Activated CD8-positive, alpha-beta memory T cell treated with anti-CD3 and anti-CD28 coated beads, Interleukin-2, amount 50 U/mL, for 24 hours (primary cell): Measurements from ENCODE around the gene C11orf87.

ENCODE experiments used
- DNase-seq: peaks from one replicate; pipeline ENCODE4 v3.0.0-alpha.2; 2020; ENCODE audit errors: extremely low read depth

C11orf87 gene

DNA sequence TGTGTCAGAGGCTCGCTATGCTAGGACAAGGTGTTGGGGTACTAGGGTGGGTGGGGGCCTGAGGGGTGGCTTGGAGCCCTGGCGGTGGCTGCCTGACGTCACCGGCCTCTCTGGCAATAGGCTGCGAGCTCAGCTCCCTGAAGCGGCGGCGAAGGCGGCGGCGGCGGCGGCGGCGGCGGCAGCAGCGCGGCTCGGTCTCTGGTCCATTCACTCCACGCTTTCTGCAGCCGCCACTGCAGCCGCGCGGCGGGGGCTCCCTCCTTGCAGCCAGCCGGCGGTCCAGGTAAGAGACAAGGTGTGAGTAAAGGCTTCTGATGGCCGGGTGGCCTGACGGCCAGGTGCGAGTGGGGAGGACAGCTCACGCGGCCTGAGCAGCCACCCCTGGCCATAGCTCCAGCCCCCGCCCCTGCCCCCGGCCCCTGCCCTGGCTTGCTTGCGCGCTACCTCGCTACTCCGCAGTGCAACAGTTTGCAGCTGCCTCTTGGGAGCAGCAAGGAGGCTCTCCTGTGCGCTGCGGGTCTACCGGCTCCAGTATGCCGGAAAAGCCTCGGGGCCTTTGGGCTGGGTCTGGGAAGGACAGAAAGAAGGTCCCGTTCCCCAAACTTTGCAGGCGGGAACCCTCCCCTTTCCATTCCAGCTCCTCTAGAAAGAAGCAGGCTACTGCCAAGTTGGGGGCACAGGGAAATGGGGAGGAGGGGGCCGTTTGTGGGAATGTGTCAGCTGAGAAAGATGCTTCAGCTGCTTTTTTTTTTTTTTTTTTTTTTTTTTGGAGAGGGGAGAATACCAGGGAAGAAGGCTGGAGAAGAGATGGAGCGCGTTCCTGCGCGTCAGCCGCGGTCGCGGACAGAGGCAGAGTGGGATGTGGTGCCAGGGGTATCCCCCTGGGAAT is at the start of gene C11orf87:
Gene C11orf87, plus strand, starts transcription at position 210 of the 889 bp plus-strand sequence. CDS start 1,444 bp downstream, outside the sequence.
- DNase-seq: no peak

DNA sequence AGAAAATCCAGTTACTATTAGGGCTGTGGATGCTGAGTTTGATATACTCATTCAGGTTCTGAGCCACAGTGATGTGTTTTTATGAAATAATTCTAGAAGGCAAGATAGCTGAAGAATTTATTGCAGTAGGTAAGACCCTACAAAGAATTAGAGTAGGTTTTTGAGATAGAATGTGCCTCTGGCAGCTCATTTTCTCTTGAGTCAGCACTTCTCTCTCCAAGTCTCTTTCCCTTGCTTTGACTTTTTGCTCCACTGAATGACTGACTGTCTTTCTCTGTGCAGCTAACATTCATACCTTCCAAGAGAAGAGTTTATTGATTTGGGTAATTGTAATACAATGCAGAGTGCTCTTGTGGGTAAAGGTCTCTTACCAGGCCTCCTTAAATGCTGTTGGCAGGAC is 48.0 kb upstream of the C11orf87 start:
- DNase-seq: no peak

DNA sequence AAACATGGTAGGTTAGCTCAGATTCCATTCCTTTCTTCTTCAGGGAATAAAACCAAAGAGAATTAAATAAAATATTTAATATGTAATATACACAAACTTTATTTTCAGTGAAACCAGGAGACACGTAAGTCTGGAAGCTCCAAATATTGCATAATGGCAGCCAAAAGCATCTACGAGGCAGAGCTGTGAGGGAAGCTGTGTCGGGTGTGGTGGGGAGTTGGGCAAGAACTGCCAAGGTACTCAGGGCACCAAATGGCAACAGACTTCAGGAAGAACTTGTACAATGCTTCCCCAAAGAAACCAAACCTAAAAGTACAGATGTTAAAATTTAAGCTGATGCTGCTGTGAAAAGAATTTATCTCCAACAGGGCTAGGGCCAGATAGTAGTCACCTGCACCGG is 47.5 kb upstream of the C11orf87 start:
- DNase-seq: no peak

DNA sequence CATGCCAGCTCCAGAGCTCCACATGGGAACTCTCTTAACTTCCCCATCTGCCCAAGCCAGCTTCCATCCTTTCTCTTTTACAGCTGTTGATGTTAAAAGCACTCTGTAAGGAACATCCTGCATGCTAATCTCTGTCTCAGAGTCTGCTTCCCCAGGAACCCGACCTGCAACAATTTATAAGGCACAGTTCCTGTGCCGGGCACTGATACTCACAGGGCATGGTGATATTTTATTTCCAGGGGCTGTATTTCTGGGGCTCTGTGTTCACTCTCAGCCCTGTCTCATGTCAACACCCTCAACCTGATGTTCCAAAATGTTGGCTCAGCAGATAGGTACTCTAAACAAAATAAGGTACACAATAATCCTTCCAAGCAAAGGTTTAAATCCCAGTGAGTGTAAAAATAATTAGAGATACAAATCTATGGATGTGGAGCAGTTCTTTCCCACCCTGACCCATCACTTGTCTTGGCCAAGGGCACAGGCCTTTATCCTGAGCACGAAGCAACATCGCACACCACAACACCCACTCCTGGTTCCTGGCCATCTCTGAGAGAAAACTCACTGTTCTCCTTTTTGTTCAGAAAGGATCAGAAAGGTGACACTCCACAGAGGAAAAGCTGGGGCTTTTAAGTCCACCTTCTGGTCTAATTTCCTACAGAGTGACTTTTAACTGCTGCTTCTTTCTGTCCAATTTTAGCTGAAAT is 44.8 kb upstream of the C11orf87 start:
- no peak for DNase-seq

DNA sequence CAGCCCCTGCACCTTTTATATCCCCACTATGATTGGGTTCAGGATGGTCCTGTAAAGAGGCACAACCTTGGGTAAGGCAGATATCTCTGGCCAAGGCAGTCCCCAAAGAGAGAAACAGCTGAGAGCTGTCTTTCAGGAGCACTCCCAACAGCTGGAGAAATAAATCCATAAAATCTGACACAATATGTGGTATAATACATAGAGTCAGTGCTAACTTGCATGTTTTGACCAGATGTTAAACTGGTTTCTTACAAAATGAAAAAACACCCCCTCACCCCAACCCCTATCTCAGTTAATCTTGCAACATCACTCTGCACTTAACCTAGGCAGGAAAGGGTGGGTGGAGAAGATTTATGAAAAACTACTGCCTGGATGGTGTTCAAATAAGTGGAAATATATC is 44.0 kb upstream of the C11orf87 start:
- no peak for DNase-seq

DNA sequence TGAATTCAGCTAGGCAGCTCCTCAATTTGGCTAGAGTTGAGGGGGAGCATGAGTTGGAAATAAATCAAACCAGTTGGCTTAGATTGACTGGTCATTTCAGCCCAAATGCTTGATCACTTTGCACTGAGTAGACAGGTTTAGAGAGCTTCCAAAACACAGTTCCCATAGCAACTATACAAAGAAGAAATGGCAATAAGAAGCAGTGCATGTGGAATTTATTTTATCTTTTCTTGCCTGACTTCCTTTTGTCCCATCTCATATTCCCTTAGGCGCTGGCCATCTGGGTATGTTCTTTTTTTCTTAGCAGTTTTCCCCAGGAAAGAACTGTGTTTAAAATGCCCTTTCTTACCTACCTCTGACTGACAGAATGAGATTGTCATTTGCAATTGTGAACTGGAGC is 38.7 kb upstream of the C11orf87 start:
- no peak for DNase-seq

DNA sequence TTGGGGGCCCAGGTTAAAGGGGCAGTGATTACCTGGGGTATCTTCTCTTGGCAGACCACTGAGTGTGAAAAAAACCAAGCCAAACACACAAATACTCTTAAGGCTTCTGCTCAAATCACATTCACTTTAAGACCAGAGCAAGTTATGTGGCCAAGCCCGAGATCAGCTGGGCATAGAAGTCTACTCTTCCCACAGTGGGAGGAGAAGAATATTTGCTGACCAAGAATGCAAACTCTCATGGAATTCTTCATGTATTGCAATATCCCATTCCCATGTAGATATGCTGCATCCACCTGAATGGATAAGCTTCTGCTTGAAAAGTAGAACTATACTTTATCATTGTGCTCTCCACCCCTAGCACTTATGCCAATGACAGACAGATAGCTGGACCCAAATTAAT is 37.1 kb upstream of the C11orf87 start:
- DNase-seq: no peak

DNA sequence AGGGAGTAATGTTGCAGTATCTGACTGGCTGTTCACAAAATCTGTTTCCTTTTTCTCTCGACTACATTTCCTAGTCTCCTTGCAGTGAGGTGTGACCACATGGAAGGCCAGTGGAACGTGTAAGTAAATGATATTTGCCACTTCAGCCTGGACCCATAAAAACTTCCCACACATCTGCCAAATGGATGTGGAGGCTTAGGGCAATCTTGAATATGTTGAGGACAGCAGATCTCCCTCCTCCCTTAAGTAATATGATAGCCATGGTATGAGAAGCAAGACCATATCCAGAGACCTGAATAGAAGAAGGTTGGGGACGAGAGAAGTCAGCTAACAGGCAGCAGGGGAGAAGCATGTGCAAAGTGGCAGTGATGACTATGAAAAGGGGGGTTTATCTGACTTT is 33.0 kb upstream of the C11orf87 start:
- DNase-seq: no peak

DNA sequence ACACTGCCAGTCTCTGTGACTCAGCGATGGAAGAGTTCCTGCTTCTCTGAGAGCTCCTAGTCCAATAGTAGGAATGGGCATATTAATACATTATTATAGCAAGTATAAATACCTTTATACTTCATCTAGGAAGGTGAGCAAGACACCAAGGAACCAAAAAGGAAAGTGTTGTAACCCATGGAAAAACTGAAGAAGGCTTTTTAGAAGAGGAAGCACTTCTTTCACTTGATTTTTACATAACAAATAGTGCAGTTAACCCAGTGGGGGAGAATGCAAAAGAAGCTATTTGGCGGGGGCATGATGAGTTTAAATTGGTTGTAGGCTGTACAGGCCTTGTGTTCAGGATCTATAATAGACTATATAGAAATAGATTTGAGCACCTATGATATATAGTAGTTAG is 31.2 kb upstream of the C11orf87 start:
- DNase-seq: no peak

DNA sequence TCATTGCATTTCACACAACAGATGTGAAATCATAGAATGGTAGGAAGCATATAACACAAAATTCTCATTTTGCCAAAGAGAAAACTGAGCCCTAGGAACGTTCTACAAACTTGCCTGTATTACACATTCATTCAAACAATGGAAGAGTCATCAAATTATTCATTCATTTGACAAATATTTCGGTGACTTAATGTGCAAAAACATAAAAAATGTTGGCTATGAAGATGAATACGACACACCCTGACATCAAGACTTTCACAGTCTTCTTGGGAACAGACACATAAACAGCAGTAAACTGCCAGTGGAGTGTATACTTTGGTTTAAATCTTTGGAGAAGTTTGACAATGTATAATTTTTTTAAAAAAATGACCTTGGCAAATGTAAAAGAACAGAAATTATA is 20.4 kb upstream of the C11orf87 start:
- no peak for DNase-seq

DNA sequence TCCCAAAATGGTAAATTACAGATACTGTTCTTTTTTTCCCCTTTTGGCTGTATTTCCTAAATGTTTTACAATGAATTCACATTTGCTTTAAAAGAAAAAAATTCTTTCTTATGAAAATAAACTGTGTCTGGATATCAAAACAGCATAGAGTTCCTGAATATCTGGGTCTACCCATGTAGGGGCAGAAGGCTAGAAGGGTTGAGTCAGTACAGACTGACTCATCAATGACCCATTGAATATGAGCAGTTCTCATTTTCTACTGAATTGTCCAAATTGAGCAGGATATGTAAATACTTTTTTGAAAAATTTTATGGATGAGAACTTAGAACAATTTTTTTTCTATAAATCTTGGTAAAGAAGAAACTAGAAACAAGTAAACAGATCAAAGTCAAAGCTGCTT is 16.3 kb upstream of the C11orf87 start:
- DNase-seq: no peak

DNA sequence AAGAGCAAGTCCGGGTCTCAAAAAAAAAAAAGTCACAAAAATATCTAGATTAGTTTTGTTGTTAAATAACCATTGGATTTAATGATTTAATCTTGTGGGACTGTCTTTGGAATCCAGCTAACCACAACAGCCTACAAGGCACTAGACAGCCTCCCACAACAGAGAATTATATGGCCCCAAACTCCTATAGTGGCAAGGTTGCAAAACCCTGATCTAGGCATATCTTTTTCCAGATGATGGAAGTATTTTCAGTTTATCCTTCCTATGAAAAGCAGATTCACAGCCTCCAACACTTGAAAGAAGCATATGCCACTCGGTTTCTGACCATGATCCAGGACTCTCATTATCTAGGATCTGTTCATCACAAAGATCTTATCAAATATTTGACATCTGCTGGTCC is 5.4 kb upstream of the C11orf87 start:
- no peak for DNase-seq

DNA sequence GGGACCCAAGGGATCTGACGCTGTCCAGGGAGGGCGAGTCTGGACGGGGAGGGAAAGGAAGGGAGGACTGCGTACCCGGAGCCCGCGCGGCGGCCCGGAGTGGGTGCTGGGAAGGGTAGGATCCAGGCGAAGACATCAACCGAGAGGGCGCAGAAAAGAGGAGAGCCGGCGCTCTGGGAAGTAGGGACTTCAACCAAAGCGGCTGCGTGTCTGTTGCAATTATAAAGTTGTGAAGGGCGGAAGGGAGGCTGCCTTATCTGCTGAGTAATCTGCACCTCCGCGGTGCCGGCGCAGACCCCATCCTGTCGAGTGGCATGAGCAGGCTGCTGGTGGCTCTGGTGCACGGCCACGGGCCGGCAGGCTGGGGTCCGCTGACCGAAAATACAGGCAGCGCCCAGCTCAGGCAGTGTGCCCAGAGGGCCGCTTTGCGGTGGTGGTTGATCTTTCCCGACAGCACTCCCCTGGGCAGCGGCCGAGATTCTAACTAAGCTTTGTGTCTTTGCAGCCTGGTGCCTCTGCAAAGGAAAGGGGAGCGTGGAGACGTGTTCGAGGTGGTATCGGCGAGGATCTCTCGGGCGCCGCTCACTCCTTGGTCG is 978 bp downstream of the C11orf87 start:
- no peak for DNase-seq

DNA sequence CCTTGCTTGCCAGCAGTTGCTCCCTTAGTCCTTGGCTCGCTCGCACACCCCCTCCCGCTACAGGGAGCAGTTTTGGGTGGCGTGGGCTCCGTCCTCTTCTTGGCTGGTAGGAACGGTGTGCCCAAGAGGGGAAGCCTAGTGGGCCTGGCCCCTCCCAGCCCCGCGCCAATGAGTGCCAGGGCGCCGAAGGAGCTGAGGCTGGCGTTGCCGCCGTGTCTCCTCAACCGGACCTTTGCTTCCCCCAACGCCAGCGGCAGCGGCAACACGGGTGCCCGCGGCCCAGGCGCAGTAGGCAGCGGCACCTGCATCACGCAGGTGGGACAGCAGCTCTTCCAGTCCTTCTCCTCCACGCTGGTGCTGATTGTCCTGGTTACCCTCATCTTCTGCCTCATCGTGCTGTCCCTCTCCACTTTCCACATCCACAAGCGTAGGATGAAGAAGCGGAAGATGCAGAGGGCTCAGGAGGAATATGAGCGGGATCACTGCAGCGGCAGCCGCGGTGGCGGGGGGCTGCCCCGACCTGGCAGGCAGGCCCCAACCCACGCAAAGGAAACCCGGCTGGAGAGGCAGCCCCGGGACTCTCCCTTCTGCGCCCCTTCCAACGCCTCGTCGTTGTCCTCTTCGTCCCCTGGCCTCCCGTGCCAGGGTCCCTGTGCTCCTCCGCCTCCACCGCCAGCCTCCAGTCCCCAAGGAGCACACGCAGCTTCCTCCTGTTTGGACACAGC is 1.6 kb downstream of the C11orf87 start:
- no peak for DNase-seq

DNA sequence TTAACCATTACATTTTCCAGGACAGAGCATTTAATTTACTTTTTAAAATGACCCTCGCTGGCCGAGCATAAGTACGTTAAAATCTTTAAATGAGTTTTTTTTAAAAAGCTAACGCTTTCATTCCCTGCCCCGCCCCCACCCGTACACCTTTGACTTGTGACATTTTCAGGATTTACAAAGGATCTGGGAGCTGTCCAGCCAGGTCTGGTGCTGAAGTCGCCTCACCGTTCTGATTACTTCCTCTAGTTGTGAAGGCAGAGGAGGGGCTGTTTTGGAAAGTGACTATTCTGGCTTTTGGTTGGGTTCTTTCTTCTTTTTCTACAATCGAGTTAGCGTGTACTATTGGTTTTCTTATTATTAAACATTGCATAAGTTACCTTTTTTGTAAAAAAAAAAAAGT is 2.9 kb downstream of the C11orf87 start:
- DNase-seq: no peak

DNA sequence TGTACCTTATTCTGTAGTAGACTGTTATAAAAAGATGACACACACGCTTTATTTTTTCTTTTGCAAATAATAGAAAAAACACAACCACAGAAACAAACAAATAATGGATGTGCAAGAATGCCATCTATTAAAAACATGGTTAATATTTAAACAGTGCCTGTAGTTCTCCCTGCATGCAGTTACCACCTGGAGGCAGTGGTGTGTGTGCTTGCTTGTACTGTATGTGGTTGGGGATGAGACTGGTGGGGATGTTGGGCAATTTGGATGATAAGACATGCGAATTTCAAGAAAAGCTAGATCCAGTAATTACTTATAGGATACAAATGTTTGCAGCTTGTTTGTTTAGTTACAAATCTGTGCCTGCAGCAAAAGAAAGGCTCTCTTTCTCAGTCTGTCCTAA is 3.6 kb downstream of the C11orf87 start:
- DNase-seq: no peak

DNA sequence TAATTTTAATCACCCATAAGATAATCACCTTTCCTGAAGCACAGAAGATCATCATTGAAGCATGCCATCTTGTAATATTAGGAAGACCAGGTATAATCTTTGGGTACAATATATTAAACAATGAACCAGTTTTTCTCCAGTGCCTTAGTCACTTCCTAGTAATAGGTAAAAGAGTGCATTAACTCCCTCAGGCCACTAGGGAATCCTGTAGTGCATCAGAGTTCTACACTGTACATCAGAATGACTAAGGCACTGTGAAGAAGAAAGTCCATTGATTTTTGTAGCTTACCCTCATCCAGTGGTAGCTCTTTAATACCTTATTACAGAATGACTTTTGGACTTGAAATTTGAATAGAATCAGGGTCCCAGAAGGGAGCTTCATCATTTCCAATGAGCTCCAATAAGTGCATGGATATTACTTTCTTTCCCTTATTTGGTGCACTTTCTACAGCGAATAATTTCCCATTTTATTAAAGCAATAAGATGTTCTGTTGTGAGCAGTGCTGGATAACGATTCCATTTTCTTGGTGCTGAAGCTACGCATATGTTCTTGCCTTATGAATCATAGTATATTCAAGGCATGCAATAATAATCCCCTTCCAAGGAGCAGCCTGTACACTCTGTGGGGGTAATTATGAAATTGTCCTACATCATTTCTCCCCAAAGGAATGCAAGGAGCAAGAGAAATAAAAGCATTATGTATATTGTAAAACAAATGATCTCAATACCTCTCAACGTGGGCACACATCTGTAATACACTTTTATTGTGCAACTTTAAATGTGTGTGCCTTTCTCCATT is 4.7 kb downstream of the C11orf87 start:
- no peak for DNase-seq

DNA sequence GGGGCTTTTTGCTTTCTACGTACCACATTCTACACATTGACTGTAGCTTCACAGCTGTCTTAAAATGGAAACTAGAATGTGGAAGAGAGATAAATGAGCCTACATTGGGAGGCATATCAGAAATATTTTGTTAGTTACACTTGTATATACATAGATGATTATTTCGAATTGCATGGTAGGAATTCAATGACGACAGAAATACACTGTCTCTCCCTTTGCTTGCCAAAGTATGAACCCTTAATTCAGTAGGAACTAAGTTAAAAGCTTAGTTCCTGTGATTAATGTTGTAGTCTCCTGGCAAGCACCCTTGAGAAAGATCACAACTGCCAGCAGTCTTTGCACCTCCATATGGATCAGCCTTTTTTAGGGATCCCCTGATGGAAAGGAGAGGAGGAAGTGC is 10.1 kb downstream of the C11orf87 start:
- no peak for DNase-seq

DNA sequence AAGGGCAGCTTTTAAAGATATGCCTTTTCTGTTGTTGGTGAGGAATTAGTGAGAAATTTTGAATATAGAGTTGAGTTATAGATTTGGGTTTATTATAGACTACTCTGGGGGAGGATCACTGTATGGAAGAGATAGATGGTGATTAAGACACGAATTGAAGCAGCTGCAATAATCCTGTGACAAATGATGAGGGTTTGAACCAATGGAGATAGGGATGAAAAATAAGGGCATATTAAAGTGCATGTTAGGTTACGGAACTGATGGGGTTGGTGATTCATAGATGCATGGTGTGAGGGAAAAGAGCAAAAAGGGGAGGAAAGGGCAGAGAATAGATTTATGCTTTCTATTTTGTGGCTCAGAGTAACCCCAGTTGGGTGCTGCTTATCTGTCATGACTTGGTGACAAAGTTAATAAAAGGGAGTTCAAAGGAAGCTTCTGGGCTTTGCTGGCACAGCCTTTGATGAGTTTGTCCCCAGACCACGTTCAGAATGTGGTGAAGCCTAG is 11.8 kb downstream of the C11orf87 start:
- DNase-seq: no peak

DNA sequence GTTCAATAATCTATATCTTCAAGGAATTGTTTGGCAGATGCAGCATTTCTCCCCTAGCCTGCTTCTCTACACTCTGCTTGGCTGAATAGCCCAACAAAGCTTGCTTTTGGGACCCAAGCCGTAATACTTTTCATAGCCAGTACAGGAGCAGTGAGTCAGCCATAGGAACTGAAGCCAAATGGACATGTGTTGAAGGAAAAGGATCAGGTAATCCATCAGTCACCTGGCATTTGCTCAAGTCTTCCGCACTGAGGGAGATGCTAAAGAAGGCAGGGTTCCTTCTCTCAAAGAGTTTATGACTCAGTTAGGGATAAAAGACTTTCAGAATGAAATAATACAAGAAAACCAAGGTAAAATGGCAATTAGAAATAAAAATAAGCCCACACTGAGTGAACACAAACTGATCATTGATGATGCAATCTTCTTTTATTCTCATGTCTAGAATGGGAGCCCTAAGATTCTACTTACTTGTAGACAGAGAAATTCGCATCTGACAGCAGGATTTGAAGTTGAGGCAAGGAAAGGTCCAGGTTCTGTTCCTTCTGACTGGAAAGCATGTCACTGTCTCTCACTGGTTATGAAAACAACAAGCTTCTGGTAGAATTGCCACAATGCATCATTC is 13.2 kb downstream of the C11orf87 start:
- DNase-seq: no peak

DNA sequence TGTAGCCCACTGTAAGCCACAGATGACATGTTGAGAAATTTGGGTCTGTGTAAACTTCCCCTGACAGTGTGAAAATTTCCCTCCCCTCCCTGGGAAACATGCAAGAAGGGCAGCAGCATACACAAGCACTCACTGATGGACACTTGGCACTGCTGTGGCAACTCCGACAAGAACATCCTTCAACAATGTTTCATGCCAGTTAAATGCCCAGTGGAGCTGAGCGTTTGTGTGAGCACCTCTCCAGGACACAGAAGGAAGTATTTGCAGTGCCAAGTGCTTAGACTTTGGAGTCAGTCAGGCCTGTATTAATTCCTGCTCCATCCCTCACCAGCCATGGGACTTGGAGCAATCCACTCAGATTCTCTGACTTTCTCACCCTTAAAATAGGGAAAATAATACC is 17.7 kb downstream of the C11orf87 start:
- no peak for DNase-seq
